ENCODE data around the gene JARID2.

JARID2 gene

GRCh38 chr6:15449011-15449410 lies 203.1 kb downstream of the JARID2 start:
- DNase-seq (ENCODE audit: low read depth): no peak
- TF ChIP-seq POLR2A (IDR thresholded peaks at IDR 0.05; ENCODE audit: extremely low read depth, insufficient read length) (no peak), MAX (IDR thresholded peaks at IDR 0.05; ENCODE audit: low read depth, low read length) (no peak), MYC (IDR thresholded peaks at IDR 0.05; ENCODE audit: low read depth, low read length) (no peak)
- TF ChIP-seq, protein P1, sequence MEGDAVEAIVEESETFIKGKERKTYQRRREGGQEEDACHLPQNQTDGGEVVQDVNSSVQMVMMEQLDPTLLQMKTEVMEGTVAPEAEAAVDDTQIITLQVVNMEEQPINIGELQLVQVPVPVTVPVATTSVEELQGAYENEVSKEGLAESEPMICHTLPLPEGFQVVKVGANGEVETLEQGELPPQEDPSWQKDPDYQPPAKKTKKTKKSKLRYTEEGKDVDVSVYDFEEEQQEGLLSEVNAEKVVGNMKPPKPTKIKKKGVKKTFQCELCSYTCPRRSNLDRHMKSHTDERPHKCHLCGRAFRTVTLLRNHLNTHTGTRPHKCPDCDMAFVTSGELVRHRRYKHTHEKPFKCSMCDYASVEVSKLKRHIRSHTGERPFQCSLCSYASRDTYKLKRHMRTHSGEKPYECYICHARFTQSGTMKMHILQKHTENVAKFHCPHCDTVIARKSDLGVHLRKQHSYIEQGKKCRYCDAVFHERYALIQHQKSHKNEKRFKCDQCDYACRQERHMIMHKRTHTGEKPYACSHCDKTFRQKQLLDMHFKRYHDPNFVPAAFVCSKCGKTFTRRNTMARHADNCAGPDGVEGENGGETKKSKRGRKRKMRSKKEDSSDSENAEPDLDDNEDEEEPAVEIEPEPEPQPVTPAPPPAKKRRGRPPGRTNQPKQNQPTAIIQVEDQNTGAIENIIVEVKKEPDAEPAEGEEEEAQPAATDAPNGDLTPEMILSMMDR (IDR thresholded peaks at IDR 0.05; ENCODE audit: low read depth, low read length): no peak
- H3K4me3 ChIP-seq (ENCODE audit: low read depth, low read length): no peak overlapping the region

DNA sequence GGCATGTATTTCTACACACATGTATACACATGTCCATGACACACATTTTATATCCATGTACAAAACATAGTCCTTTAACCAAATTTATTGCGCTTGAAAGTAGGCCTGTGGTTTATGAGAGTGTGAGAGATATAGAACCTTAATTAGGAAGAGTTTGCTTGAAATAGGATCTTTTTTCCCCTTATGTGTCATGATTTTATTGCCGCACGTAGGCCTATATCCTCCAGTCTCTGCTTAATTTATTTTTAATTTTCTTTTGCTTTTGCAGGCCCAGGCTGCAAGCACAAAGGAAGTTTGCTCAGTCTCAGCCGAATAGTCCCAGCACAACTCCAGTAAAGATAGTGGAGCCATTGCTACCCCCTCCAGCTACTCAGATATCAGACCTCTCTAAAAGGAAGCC lies 205.9 kb downstream of the JARID2 start:
- no peak for DNase-seq (ENCODE audit: low read depth)
- no peak for TF ChIP-seq MAX (IDR thresholded peaks at IDR 0.05; ENCODE audit: low read depth, low read length)
- TF ChIP-seq, protein P1 (IDR thresholded peaks at IDR 0.05; ENCODE audit: low read depth, low read length): no peak
- no peak overlapping the region for H3K4me3 ChIP-seq (ENCODE audit: low read depth, low read length)

GRCh38 chr6:15452182-15452941 lies 206.5 kb downstream of the JARID2 start:
- no peak for TF ChIP-seq POLR2A (IDR thresholded peaks at IDR 0.05; ENCODE audit: extremely low read depth, insufficient read length)
- TF ChIP-seq MAX (IDR thresholded peaks at IDR 0.05; ENCODE audit: low read depth, low read length): no peak
- TF ChIP-seq MYC (IDR thresholded peaks at IDR 0.05; ENCODE audit: low read depth, low read length): no peak
- TF ChIP-seq, protein P1 (IDR thresholded peaks at IDR 0.05; ENCODE audit: low read depth, low read length): no peak
- no peak for DNase-seq (ENCODE audit: low read depth)
- H3K4me3 ChIP-seq (ENCODE audit: low read depth, low read length): no peak overlapping the region

DNA sequence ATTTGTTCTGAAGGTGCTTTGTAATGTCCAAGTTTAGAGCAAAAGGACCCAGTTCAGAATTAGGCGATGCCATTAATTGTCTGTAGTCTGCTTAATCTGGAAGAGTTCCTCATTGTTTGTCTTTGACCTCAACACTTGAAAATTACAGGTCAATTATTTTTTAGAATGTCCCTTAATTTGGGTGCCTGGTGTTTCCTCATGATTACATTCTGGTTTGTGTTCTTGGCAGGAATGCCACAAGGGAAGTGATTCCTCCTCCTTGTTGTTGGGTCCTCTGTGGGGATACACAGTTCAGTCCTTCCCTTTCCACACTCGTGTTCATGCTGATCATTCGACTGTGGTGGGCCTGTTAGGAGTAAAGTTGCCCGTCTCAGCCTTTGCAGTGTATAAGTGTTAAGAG lies 207.3 kb downstream of the JARID2 start:
- TF ChIP-seq MAX (IDR thresholded peaks at IDR 0.05; ENCODE audit: low read depth, low read length) (no peak), POLR2A (IDR thresholded peaks at IDR 0.05; ENCODE audit: extremely low read depth, insufficient read length) (no peak), MYC (IDR thresholded peaks at IDR 0.05; ENCODE audit: low read depth, low read length) (no peak)
- TF ChIP-seq, protein P1 (IDR thresholded peaks at IDR 0.05; ENCODE audit: low read depth, low read length): no peak
- DNase-seq (ENCODE audit: low read depth): no peak
- H3K4me3 ChIP-seq (ENCODE audit: low read depth, low read length): no peak overlapping the region

DNA sequence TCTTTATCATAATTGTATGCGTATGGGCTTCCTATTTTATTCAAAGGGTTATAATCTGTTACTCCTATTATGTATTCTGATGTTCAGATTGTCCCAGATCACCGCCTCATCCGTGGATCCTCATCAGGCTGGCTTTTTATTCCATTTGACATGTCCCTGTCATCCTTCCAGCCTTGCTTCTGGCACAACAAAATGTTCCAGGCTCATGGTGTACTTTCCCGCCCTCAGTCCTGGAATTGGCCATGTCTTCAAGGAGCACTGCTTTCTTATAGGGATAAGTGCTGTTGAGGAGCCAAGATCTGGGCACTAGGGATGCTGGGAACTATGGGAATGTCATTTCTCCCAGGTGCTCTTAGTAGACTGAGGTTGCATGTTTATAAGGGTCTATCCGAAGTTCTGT lies 207.8 kb downstream of the JARID2 start:
- no peak for DNase-seq (ENCODE audit: low read depth)
- no peak overlapping the region for H3K4me3 ChIP-seq (ENCODE audit: low read depth, low read length)
- TF ChIP-seq MYC (IDR thresholded peaks at IDR 0.05; ENCODE audit: low read depth, low read length) (no peak), MAX (IDR thresholded peaks at IDR 0.05; ENCODE audit: low read depth, low read length) (no peak), POLR2A (IDR thresholded peaks at IDR 0.05; ENCODE audit: extremely low read depth, insufficient read length) (no peak)
- TF ChIP-seq, protein P1 (IDR thresholded peaks at IDR 0.05; ENCODE audit: low read depth, low read length): no peak

Measured in NB4 (cell line).